Sciatic nerve (tissue), 2 donors: Measurements from ENCODE around the gene FAM187B. TPM values are rescaled to one million over a fixed set of nuclear protein-coding genes. Genes with fewer than 3 reads are reported as not detected.
A peak's percentile ranks its signal among the peaks of the same experiment; 100 is the strongest.

Experiments
- ATAC-seq: fragments of 200-7000 bp; cut with Tn5 transposase; one replicate; pipeline ENCODE4 v1.9.1; 2020; ENCODE audit warnings: mild to moderate bottlenecking, moderate library complexity
- DNase-seq: peaks from one replicate; pipeline ENCODE4 v3.0.0-alpha.2; 2020; ENCODE audit warnings: low spot score
- intact Hi-C: fragments of 100-400 bp; cut with DNase I; formaldehyde crosslinking; loops from one replicate; pipeline ENCODE4 v1.14.2; 2022
- total RNA-seq: library from RNA; stranded (reverse); fragmentation: NEBNext Ultra II Directional; extraction: Animal tissue kit (Norgen Biotek cat#: 25700); gene quantifications from one replicate; pipeline ENCODE4 v1.2.1, GENCODE V29; 2021
- donor health status: DM: no; HTN: no; CAD: no.
- donor health status: DM: no; HTN: no; CAD: no.

The FAM187B gene
- total RNA-seq, 1 donor from 2014 or later: 0.31 TPM

DNA sequence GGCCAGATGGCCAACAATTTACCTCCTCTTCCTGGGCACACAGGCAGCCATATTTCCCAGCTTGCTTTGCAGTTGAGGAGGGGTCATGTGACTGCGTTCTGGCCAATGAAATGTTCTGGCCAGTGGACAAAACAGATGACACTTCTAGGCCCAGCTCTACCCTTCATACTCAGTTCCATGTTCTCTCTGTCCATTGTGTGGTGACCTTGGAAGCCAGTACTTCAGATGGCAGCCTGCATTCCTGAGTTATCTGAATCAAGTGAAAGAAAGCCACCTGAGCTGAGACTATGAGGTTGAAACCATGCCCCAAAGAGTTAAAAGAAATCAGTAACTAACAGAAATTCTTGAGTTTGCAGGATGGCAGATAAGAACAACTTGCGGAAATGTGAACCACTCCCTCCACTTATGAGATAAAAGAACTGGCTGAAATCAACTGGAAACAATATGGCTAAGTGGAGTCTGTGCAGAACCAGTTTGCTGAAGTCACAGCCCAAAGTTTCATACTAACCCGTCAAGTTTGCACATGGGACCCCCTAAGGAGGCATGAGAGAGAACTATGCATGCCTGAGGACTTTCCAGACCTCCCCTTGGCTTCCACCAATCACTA is 8.1 kb downstream of the FAM187B start:
- intact Hi-C loops: no loop called here
- peak; percentile 17 for DNase-seq
- no peak for ATAC-seq

DNA sequence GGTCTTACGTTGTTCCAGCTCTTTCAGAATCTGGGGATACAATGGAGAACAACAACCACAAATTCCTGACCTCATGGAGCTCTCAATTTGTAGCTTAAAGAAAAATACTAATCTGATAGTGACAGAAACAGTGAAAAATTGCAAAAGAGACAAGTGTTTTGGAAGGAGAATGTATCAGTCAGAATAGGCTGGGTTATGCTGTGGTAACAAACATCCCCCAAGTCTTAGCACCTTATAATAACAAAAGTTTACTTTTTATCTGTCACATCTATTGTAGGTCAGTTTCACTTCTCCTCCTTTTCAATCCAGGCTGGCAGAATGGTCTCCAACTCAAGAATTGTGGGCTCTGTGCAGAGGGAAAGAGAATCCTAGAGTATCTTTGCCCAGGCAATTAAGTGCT is 9.5 kb downstream of the FAM187B start:
- intact Hi-C loops: no loop called here
- ATAC-seq (no peak), DNase-seq (no peak)

DNA sequence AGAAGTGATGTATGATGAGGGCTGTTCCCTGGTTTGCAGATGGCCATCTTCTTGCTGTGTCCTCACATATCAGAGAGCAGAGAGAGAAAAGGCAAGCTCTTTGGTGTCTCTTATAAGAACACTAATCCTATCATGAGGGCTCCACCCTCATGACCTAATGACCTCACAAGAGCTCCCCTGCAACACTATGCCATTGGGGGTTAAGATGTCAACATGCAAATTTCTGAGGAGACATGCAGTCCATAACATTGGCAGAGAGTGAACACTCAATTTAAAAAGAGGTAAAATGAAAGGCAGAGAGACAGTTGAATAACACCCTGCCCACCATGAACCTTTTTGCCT is 10.9 kb downstream of the FAM187B start:
- DNase-seq (no peak), ATAC-seq (no peak)
- intact Hi-C loops: no loop called here

DNA sequence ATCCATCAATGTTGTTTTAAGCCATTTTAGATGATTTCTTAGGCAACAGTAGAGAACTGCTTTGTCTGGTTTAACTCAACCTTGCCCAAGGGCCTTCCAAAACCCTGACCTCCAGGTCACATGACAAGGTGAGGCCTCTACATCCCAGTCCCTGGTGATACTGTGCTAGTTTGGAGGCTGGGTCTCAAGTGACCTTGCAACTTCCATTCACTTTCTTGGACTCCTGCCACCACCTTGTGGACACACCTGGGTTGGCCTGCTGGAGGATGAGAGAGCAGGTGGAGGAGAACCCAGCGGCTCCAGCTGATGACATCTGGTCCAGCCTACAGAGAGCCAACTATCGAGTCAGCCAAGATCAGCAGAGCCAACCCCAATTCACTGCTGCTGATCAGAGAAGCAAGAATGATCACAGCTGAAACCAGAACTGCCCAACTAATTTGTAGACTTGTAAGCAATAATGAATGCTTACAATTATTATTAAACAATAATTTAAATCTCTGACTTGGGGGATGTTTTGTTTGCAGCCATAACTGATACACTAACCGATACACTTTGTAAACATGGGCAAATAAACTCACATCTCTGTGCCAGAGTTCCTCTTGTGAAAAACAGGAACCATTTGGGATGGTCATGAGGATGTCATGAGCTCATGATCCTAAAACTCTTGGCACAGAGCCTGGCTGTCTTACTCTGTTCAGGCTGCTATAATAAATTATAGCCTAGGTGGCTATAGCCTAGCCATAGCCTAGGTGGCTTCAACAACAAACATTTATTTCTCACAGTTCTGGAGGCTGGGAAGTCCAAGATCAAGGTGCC is 11.5 kb downstream of the FAM187B start:
- intact Hi-C loops: no loop called here
- DNase-seq: no peak
- peak; percentile 70 for ATAC-seq

DNA sequence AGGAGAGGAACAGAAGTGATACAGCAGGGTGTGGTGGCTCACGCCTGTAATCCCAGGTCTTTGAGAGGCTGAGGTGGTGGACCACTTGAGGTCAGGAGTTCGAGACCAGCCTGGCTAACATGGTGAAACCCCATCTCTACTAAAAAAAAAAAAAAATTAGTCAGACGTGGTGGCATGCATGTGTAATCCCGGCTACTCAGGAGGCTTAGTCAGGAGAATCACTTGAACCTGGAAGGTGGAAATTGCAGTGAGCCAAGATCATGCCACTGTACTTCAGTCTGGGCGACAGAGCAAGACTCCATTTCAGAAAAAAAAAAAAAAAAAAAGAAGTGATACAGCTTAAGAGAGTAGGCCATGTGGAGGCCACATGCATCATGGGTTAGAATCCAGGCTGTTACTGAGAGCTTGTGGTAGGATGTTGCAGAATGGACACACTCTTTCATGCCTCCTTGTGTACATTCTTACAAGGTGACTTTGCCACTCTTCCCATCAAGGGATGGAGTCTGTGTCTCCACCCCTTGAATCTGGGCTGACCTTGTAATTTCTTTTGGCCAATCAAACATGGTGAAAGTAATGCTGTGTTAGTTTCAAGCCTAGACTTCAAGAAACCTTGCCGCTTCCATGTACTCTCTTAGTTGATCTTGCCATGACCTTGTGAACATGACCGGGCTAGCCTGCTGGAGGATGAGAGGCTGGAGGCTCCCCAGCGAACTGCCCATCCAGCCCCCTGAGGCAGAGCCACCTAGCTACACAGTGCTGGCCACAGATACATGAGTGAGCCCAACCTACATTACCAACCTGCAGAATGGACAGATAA is 12.3 kb downstream of the FAM187B start:
- intact Hi-C loops: no loop called here
- ATAC-seq (no peak), DNase-seq (no peak)

DNA sequence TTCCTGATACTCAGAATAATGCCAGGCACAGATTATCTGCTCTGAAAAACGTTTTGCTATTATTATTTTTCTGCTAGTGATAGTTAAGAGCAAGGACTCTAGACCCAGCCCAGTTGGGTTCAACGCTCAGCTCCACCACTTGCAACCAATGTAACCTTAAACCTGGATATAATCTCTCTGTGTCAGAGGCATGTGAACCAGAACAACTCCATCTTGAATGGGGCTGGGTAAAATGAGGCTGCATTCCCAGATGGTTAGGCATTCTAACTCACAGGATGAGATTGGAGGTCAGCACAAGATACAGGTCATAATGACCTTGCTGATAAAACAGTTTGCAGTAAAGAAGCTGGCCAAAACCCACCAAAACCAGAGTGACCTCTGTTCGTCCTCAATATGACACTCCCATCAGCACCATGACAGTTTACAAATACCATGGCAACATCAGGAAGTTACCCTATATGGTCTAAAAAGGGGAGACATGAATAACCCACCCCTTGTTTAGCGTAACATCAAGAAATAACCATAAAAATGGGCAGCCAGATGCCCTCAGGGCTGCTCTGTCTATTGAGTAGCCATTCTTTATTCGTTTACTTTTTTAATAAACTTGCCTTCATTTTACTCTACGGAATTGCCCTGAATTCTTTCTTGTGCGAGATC is 13.6 kb downstream of the FAM187B start:
- intact Hi-C loops: no loop called here

DNA sequence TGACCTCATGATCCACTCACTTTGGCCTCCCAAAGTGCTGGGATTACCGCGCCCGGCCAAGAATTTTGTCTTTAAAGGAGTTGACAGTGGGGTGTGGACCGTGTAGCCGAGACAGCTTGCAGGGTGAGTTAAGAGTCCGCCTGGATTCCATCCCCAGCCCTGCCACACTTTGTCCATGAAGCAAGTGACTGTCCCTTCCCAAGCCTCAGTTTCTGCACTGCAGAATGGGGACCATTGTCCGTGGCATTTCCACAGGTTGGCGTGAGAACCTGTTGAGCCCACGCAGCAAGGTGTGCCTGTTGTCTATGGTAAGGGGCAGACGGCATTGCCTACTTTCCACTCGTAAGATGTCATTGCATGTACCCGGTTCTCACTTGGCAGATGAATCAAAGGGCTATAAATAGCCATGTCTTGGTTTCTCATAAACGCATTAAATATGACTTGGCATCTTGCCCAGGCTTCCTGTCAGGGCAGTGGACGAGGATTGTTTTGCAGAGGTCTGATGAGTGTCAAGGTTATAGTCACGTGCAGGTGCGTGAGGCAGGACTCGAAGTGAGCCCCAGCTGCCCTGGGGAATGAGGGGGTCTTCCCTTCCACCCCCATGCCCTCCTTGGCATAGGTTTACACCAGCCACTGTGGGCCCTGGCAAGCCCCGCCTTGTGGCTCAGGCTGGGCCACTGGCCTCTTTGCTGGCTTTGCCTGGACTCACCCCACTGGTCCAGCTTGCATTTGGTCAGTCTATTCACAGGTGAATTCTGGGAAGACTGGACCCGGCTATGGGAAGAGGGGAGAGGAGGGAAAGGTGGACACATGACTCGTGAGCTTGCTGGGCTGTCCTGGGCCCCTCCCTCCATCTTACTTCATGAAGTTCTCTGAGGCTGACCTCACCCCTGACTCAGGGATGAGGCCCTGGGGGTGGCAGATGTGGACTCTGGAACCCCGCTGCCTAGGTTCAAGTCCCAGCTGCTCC is 14.6 kb downstream of the FAM187B start:
- ATAC-seq (peak; percentile 74), DNase-seq (peak; percentile 69)
- intact Hi-C loops: no loop called here

More for the DNA sequence above, 13.6 kb downstream of the FAM187B start:
- DNase-seq (no peak), ATAC-seq (no peak)

DNA sequence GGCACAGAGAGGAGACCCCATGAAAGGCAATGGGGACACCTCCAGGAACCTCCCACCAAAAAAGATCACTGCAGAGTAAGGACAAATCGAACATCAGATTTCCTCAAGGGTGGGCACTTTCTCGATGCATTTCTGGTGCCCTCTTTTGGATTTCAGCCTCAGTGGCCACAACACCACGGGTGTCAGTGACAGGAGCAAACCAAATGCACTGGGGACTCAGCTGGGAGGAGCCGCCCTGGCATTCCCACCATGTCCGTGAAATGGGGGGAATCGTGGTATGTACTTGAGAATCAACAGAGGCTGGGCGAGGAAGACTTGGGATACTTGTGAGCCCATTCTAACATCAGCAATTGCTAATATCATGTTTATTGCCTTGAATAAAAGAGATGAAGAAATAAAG is 16.3 kb downstream of the FAM187B start:
- intact Hi-C loops: no loop called here
- ATAC-seq: no peak
- no peak for DNase-seq

DNA sequence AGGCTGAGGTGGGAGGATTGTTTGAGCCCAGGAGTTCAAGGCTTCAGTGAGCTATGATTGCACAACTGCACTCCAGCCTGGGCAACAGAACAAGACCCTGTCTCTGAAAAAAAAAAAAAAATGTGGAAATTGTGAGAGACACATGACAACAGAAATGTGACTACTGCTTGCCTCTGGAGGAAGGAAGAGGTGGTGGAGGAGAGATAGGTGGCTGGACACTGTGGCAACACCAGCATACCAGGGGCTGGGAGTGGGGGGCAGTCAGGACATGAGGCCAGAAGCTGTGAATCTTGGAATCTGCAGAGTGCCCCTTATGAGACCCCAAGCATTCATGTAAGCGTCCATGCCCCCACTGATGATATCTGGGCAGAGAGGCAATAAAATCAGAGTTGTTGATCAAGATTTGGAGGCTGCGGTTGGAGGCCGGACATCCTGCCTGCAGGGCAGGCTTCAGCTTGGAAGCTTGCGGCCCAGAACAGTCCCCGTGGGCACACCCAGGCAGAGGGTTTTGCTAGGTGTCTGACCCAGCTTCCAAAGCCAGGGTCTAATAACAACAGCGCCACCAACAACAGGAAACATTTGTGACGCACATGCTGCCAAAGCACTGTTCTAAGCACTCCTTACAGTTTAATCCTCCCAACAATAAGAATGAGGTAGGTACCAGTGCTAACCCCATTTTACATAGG is 16.9 kb downstream of the FAM187B start:
- DNase-seq: peak; percentile 64
- peak; percentile 68 for ATAC-seq
- intact Hi-C loops: no loop called here

DNA sequence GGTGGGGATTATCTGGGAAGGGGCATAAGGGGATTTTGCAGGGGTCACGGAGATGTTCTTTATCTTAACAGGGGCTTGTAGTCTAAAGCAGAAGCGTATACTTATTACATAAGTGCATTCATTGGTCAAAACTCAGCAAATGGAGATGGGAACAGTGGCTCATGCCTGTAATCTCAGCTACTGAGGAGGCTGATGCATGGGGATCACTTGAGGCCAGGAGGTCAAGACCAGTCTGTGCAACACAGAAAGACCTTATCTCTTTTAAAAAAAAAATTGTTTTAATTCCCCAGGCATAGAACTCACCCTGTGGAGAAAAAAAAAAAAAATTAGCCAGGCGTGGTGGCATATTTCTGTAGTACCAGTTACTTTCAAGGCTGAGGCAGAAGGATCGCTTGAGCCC is 18.9 kb downstream of the FAM187B start:
- intact Hi-C loops: no loop called here
- ATAC-seq: no peak
- no peak for DNase-seq

DNA sequence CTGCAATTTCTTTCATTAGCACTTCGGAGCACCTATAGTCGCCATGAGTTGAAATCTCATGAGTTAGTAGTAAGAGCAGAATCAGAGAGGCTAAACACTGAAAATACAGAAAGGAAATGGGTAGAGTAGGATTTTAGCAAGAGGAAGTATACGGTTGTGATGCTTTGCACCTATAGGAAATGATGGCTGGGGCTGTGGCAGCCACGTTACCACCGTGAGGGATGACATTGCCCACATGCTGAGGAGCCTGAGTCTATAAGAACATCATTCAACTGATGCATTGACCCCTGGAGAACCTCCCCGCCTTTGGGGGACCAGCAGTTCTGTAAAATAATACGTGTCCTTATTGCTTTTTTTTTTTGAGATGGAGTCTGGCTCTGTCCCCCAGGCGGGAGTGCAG is 20.4 kb downstream of the FAM187B start:
- DNase-seq (no peak), ATAC-seq (no peak)
- intact Hi-C loops: no loop called here

DNA sequence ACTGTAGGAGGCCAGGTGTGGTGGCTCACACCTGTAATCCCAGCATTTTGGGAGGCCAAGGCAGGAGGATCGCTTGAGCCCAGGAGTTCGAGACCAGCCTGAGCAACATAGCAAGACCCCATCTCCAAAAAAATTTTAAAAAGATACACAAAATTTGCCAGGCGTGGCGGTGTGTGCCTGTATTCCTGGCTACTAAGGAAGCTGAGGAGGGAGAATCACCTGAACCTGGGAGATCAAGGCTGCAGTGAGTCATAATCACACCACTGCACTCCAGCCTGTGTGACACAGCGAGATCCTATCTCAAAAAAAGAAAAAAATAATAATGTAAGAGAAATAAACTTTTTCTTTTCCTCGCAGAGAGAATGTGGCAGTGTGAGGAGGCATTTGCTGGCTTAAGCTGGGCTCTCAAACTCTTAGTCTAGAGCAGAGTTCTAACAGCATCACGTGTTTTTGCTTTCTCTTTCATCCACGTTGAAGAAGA is 21.1 kb downstream of the FAM187B start:
- DNase-seq (no peak), ATAC-seq (no peak)
- intact Hi-C loops: no loop called here

DNA sequence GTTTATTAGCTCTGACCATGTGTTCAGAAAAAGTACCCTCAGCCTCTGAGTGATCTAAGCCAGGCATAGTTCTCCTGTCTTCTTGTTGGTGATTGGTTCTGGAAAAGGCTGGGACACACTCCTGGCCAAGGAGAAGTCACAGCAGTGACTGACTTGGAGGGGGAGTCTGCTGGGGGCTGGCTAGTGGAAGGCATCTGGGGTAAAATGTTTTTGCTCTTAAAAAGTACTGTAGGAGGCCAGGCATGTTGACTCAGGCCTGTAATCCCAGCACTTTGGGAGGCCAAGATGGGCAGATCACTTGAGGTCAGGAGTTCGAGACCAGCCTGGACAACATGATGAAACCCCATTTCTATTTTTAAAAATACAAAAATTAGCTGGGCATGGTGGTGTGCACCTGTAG is 21.7 kb downstream of the FAM187B start:
- ATAC-seq: no peak
- intact Hi-C loops: no loop called here
- DNase-seq: no peak

DNA sequence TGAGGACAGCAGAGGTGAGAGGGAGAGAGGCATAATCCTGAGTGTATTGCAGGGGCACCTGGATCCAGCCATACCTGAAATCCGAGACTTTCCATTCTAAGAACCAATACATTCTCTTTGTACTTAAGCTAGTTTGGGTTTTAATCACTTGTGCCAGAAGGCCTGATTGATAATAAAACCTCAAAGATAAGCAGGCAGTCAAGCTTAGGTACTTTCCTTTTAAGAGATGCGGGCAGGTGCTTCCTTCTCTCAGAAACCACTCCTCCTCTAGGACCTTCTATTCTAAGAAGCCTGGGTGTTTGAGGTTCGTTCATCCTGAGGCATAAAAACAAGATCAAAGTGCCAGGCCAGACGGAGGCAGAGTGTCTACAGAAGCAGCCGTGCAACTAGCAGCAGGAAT is 22.2 kb downstream of the FAM187B start:
- intact Hi-C loops: no loop called here
- ATAC-seq: no peak
- no peak for DNase-seq

DNA sequence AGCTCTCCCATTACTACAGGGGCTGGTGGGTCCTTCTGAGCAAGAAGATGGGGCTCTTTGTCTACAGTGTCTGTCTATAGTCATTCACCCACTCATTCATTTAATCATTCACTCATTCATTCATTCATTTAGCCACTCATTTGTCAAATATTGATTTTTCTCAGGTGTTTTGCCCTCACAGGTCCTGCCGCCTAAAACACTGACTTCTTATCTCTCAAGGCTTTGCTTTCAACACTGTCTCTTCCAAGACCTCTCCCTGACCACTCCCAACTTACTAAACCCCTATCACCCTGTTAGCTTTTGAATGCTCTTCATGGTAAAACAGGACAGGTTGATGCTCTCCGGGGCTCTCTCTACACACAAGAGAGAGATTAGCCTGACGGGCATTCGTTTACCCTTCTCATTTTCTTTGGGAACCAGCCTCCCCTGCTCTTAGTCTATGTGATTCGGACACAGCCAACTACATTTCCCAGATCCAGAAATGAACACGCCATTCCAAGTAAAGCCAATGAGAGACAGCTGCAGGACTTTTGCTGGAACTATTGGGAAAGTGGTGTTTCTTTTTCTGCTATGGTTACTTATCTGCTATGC is 22.7 kb downstream of the FAM187B start:
- DNase-seq (no peak), ATAC-seq (no peak)
- intact Hi-C loops: no loop called here

DNA sequence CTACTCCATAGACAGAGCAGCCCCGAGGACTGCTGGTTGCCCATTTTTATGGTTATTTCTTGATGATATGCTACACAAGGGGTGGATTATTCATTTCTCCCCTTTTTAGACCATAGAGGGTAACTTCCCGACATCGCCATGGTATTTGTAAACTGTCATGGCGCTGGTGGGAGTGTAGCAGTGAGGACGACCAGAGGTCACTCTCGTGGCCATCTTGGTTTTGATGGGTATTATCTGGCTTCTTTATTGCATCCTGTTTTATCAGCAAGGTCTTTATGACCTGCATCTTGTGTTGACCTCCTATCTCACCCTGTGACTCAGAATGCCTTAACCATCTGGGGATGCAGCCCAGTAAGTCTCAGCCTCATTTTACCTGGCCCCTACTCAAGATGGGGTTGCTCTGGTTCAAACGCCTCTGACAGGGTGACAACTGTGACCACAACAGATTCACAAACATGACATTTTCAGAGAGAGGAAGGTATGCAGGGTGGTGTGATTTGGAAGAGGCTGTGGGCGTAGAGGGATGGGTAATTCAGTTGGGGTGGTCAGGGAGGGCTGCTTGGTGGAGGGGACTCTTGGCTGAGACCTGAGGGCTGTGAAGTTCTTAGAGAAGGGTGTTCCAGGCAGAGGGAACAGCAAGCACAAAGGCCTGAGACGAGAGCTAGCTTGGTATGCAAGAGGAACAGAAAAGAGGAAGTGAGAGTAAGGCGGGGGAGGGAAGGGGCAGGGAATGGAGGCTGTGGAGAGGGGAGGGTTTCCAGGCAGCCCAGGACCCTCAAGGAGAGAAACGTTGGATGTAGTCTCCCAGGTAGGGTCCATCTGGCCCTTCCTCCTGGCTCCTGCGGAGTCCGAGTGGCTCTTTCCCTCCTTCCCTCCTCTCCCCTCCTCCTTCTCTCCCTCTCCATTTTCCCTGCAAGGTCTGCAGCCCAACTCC is 23.5 kb downstream of the FAM187B start:
- no peak for DNase-seq
- ATAC-seq: peak; percentile 74
- intact Hi-C loops: no loop called here
